ENCODE measurements around the gene USP32.
"Not testable (repeated sequence)": the region's sequence is repeated elsewhere in the genome, so short reads cannot be mapped to it uniquely, and the experiment has no call there.

USP32 gene

GRCh38 chr17:60240290-60240689 is 151.6 kb downstream of the USP32 start:
- H3K4me1 Mint-ChIP-seq (ENCODE audit: low read depth in 2 of 2) = no peaks in the 10 kb centered on the region
- H3K27me3 Mint-ChIP-seq = no peaks in the 10 kb centered on the region
- H3K36me3 Mint-ChIP-seq (ENCODE audit: insufficient read depth) = peaks cover 6% of the 10 kb centered on the region
- no peaks in the 10 kb centered on the region for H3K9me3 Mint-ChIP-seq
- no peak for ATAC-seq (replicated peaks)
- no peak for DNase-seq
- no peak overlapping the region for H3K4me3 Mint-ChIP-seq
- no peak overlapping the region for H3K27ac Mint-ChIP-seq

- Mint-ChIP-seq H3K4me1 (ENCODE audit: low read depth in 2 of 2) (no peaks in the 10 kb centered on the region), H3K27ac (no peak overlapping the region), H3K27me3 (no peaks in the 10 kb centered on the region), H3K4me3 (no peak overlapping the region), H3K36me3 (ENCODE audit: insufficient read depth) (peaks cover 2% of the 10 kb centered on the region), H3K9me3 (no peaks in the 10 kb centered on the region)
- DNase-seq = no peak
- no peak for ATAC-seq (replicated peaks)
Observed at GRCh38 chr17:60231691-60232090, 160.2 kb downstream of the USP32 start.

GRCh38 chr17:60231234-60231633 is 160.7 kb downstream of the USP32 start:
- ATAC-seq (replicated peaks) (no peak), DNase-seq (no peak)
- Mint-ChIP-seq H3K27ac (no peak overlapping the region), H3K4me3 (no peak overlapping the region), H3K9me3 (no peaks in the 10 kb centered on the region), H3K4me1 (ENCODE audit: low read depth in 2 of 2) (no peaks in the 10 kb centered on the region), H3K27me3 (no peaks in the 10 kb centered on the region), H3K36me3 (ENCODE audit: insufficient read depth) (peaks cover 2% of the 10 kb centered on the region)

- peaks cover 7% of the 10 kb centered on the region for H3K36me3 Mint-ChIP-seq (ENCODE audit: insufficient read depth)
- H3K9me3 Mint-ChIP-seq = no peaks in the 10 kb centered on the region
- H3K27me3 Mint-ChIP-seq = no peaks in the 10 kb centered on the region
- ATAC-seq (replicated peaks) (no peak), DNase-seq (no peak)
- H3K4me3 Mint-ChIP-seq = no peak overlapping the region
- no peaks in the 10 kb centered on the region for H3K4me1 Mint-ChIP-seq (ENCODE audit: low read depth in 2 of 2)
- H3K27ac Mint-ChIP-seq = peak overlapping the region in 1 of 2 donors; percentile 2
Observed at GRCh38 chr17:60230358-60230757, 161.6 kb downstream of the USP32 start.

GRCh38 chr17:60229188-60229802 is 162.6 kb downstream of the USP32 start:
- H3K9me3 Mint-ChIP-seq = no peaks in the 10 kb centered on the region
- peaks cover 15% of the 10 kb centered on the region for H3K36me3 Mint-ChIP-seq (ENCODE audit: insufficient read depth)
- H3K27me3 Mint-ChIP-seq = no peaks in the 10 kb centered on the region
- no peaks in the 10 kb centered on the region for H3K4me1 Mint-ChIP-seq (ENCODE audit: low read depth in 2 of 2)
- no peak for ATAC-seq (replicated peaks)
- H3K27ac Mint-ChIP-seq = no peak overlapping the region
- H3K4me3 Mint-ChIP-seq = no peak overlapping the region
- no peak for DNase-seq

GRCh38 chr17:60227276-60227675 is 164.7 kb downstream of the USP32 start:
- not testable (repeated sequence) for H3K9me3 Mint-ChIP-seq; H3K4me1 Mint-ChIP-seq (ENCODE audit: low read depth in 2 of 2); H3K27me3 Mint-ChIP-seq; H3K27ac Mint-ChIP-seq; DNase-seq; ATAC-seq (replicated peaks); H3K4me3 Mint-ChIP-seq
- H3K36me3 Mint-ChIP-seq (ENCODE audit: insufficient read depth) = peaks cover 29% of the 10 kb centered on the region

- H3K27me3 Mint-ChIP-seq = no peaks in the 10 kb centered on the region
- H3K27ac Mint-ChIP-seq = no peak overlapping the region
- H3K4me3 Mint-ChIP-seq = no peak overlapping the region
- H3K9me3 Mint-ChIP-seq = no peaks in the 10 kb centered on the region
- no peak for ATAC-seq (replicated peaks)
- H3K36me3 Mint-ChIP-seq (ENCODE audit: insufficient read depth) = peaks cover 59% of the 10 kb centered on the region
- H3K4me1 Mint-ChIP-seq (ENCODE audit: low read depth in 2 of 2) = peaks cover 0 to 2% of the 10 kb centered on the region in 2 donors
- no peak for DNase-seq
Observed at GRCh38 chr17:60224064-60224463, 167.9 kb downstream of the USP32 start.

- DNase-seq (no peak), ATAC-seq (replicated peaks) (no peak)
- peaks cover 64% of the 10 kb centered on the region for H3K36me3 Mint-ChIP-seq (ENCODE audit: insufficient read depth)
- no peak overlapping the region for H3K27ac Mint-ChIP-seq
- no peak overlapping the region for H3K4me3 Mint-ChIP-seq
- peaks cover 0 to 2% of the 10 kb centered on the region in 2 donors for H3K4me1 Mint-ChIP-seq (ENCODE audit: low read depth in 2 of 2)
- no peaks in the 10 kb centered on the region for H3K27me3 Mint-ChIP-seq
- H3K9me3 Mint-ChIP-seq = no peaks in the 10 kb centered on the region
Observed at GRCh38 chr17:60223456-60223855, 168.5 kb downstream of the USP32 start.

GRCh38 chr17:60218774-60219173 is 173.2 kb downstream of the USP32 start:
- peaks cover 55% of the 10 kb centered on the region for H3K36me3 Mint-ChIP-seq (ENCODE audit: insufficient read depth)
- H3K27ac Mint-ChIP-seq; H3K4me1 Mint-ChIP-seq (ENCODE audit: low read depth in 2 of 2); H3K4me3 Mint-ChIP-seq; DNase-seq; H3K9me3 Mint-ChIP-seq; ATAC-seq (replicated peaks); H3K27me3 Mint-ChIP-seq: not testable (repeated sequence)

- H3K36me3 Mint-ChIP-seq (ENCODE audit: insufficient read depth) = peaks cover 31% of the 10 kb centered on the region
- not testable (repeated sequence) for H3K27me3 Mint-ChIP-seq; H3K4me3 Mint-ChIP-seq; ATAC-seq (replicated peaks); H3K4me1 Mint-ChIP-seq (ENCODE audit: low read depth in 2 of 2); H3K9me3 Mint-ChIP-seq; DNase-seq; H3K27ac Mint-ChIP-seq
Observed at GRCh38 chr17:60215895-60216294, 176.0 kb downstream of the USP32 start.

GRCh38 chr17:60211282-60211681 is 180.7 kb downstream of the USP32 start:
- H3K36me3 Mint-ChIP-seq (ENCODE audit: insufficient read depth) = peaks cover 11% of the 10 kb centered on the region
- not testable (repeated sequence) for DNase-seq; H3K27ac Mint-ChIP-seq; H3K4me3 Mint-ChIP-seq; H3K27me3 Mint-ChIP-seq; ATAC-seq (replicated peaks); H3K9me3 Mint-ChIP-seq; H3K4me1 Mint-ChIP-seq (ENCODE audit: low read depth in 2 of 2)

- H3K27ac Mint-ChIP-seq; ATAC-seq (replicated peaks); H3K27me3 Mint-ChIP-seq: not testable (repeated sequence)
Observed at GRCh38 chr17:60208302-60208701, 183.6 kb downstream of the USP32 start.

GRCh38 chr17:60205782-60206181 is 186.2 kb downstream of the USP32 start:
- H3K9me3 Mint-ChIP-seq; H3K4me1 Mint-ChIP-seq (ENCODE audit: low read depth in 2 of 2); ATAC-seq (replicated peaks); H3K27me3 Mint-ChIP-seq; H3K27ac Mint-ChIP-seq; H3K4me3 Mint-ChIP-seq; DNase-seq: not testable (repeated sequence)
- H3K36me3 Mint-ChIP-seq (ENCODE audit: insufficient read depth) = peaks cover 18% of the 10 kb centered on the region

More at GRCh38 chr17:60208302-60208701, 183.6 kb downstream of the USP32 start:
- not testable (repeated sequence) for DNase-seq; H3K4me3 Mint-ChIP-seq; H3K4me1 Mint-ChIP-seq (ENCODE audit: low read depth in 2 of 2); H3K9me3 Mint-ChIP-seq
- peaks cover 18% of the 10 kb centered on the region for H3K36me3 Mint-ChIP-seq (ENCODE audit: insufficient read depth)

GRCh38 chr17:60198630-60199029 is 193.3 kb downstream of the USP32 start:
- H3K9me3 Mint-ChIP-seq; ATAC-seq (replicated peaks): not testable (repeated sequence)

More at GRCh38 chr17:60198630-60199029, 193.3 kb downstream of the USP32 start:
- not testable (repeated sequence) for H3K4me1 Mint-ChIP-seq (ENCODE audit: low read depth in 2 of 2); H3K27ac Mint-ChIP-seq; H3K27me3 Mint-ChIP-seq; H3K4me3 Mint-ChIP-seq; DNase-seq
- H3K36me3 Mint-ChIP-seq (ENCODE audit: insufficient read depth) = peaks cover 42% of the 10 kb centered on the region
